CD14-positive monocyte (primary cell): ENCODE measurements around the gene ZNF710. TPM values are rescaled to one million over a fixed set of nuclear protein-coding genes. Genes with fewer than 3 reads are reported as not detected.

Experiments
- DNase-seq, 3 donors: peaks; one replicate each; pipeline ENCODE4 v3.0.0-alpha.2; 2011 to 2022
- H2AFZ ChIP-seq: 2 replicates; pipeline ENCODE4 v1.6.0; 2012; ENCODE audit warnings: mild to moderate bottlenecking, low read depth, low read length, inconsistent platforms; ENCODE audit not compliant: insufficient read depth, poor library complexity, severe bottlenecking
- H3K27ac ChIP-seq, 2 donors: 1 replicate in 1 of 2; 2 replicates in 1 of 2; pipeline ENCODE4 v1.5.1; 2012 to 2013; ENCODE audit warnings: low read length in 2 of 2, control low read depth in 1 of 2, inconsistent platforms in 1 of 2, low read depth in 1 of 2, mild to moderate bottlenecking in 1 of 2
- H3K27me3 ChIP-seq, 2 donors: one replicate each; pipeline versions ENCODE4 v1.6.0 to v1.6.1; 2011 to 2013; ENCODE audit warnings: low read length in 2 of 2; ENCODE audit not compliant: control insufficient read depth in 2 of 2, insufficient read depth in 2 of 2
- H3K36me3 ChIP-seq, 2 donors: replicated peaks in 1 of 2; 1 replicate in 1 of 2; 2 replicates in 1 of 2; pipeline versions ENCODE4 v1.5.1 to v1.6.1; 2012 to 2013; ENCODE audit warnings: low read length in 2 of 2, control low read depth in 1 of 2, inconsistent platforms in 1 of 2, mild to moderate bottlenecking in 1 of 2; ENCODE audit not compliant: insufficient read depth in 2 of 2, control insufficient read depth in 1 of 2
- H3K4me1 ChIP-seq, 2 donors: 1 replicate in 1 of 2; 2 replicates in 1 of 2; pipeline versions ENCODE4 v1.5.1 to v1.6.1; 2012 to 2013; ENCODE audit warnings: low read length in 2 of 2, control low read depth in 1 of 2, inconsistent platforms in 1 of 2, mild to moderate bottlenecking in 1 of 2, moderate library complexity in 1 of 2; ENCODE audit not compliant: insufficient read depth in 2 of 2, control insufficient read depth in 1 of 2
- H3K4me2 ChIP-seq: replicated peaks from 2 replicates; pipeline ENCODE3; 2012; ENCODE audit warnings: low read length, moderate library complexity, mild to moderate bottlenecking; ENCODE audit not compliant: poor library complexity, severe bottlenecking; ENCODE audit errors: extremely low read depth
- H3K4me3 ChIP-seq, 3 experiments: fragments of 200-600 bp in 1 of 3; sonication (generic) in 1 of 3; replicated peaks in 1 of 3; 1 replicate in 2 of 3; 2 replicates in 1 of 3; pipeline ENCODE4 v1.5.1; 2011 to 2013; ENCODE audit warnings: low read length in 3 of 3, mild to moderate bottlenecking in 3 of 3, control low read depth in 2 of 3, low read depth in 2 of 3, inconsistent platforms in 1 of 3, moderate library complexity in 1 of 3
- H3K79me2 ChIP-seq: 2 replicates; pipeline ENCODE4 v1.6.0; 2012; ENCODE audit warnings: mild to moderate bottlenecking, control low read depth, inconsistent platforms, low read length, moderate library complexity; ENCODE audit not compliant: insufficient read depth
- H3K9ac ChIP-seq: 2 replicates; pipeline ENCODE4 v1.6.0; 2017; ENCODE audit warnings: low read length, mild to moderate bottlenecking; ENCODE audit not compliant: insufficient read depth, poor library complexity, severe bottlenecking
- H3K9me3 ChIP-seq, 2 donors: replicated peaks in 1 of 2; 1 replicate in 1 of 2; 2 replicates in 1 of 2; pipeline versions ENCODE4 v1.5.1 to v1.6.1; 2012 to 2013; ENCODE audit warnings: low read length in 2 of 2, control low read depth in 1 of 2; ENCODE audit not compliant: control insufficient read depth in 1 of 2, insufficient read depth in 1 of 2
- H4K20me1 ChIP-seq: 2 replicates; pipeline ENCODE4 v1.6.0; 2012; ENCODE audit warnings: mild to moderate bottlenecking, low read length, control low read depth, moderate library complexity; ENCODE audit not compliant: insufficient read depth
- H3K27ac Mint-ChIP-seq, 7 donors: one replicate each; pipeline ENCODE4 v1.8.0; 2020; ENCODE audit warnings: mild to moderate bottlenecking in 7 of 7, mixed read lengths in 7 of 7, moderate library complexity in 6 of 7, inconsistent platforms in 2 of 7
- H3K27me3 Mint-ChIP-seq, 3 donors: one replicate each; pipeline ENCODE4 v1.8.0; 2021 to 2022; ENCODE audit warnings: low read depth in 3 of 3, mild to moderate bottlenecking in 3 of 3, mixed read lengths in 3 of 3, moderate library complexity in 3 of 3, inconsistent platforms in 1 of 3
- H3K36me3 Mint-ChIP-seq, 2 donors: one replicate each; pipeline ENCODE4 v1.8.0; 2020; ENCODE audit warnings: mixed read lengths in 2 of 2, inconsistent platforms in 1 of 2, mild to moderate bottlenecking in 1 of 2
- H3K4me1 Mint-ChIP-seq: one replicate; pipeline ENCODE4 v1.8.0; 2020; ENCODE audit warnings: mild to moderate bottlenecking, mixed read lengths
- H3K4me3 Mint-ChIP-seq, 2 donors: one replicate each; pipeline ENCODE4 v1.8.0; 2020; ENCODE audit warnings: mild to moderate bottlenecking in 2 of 2, mixed read lengths in 2 of 2, moderate library complexity in 1 of 2
- H3K9me3 Mint-ChIP-seq, 7 donors: one replicate each; pipeline ENCODE4 v1.8.0; 2020 to 2022; ENCODE audit warnings: mixed read lengths in 7 of 7, mild to moderate bottlenecking in 6 of 7, moderate library complexity in 6 of 7, inconsistent platforms in 2 of 7
- CTCF ChIP-seq: fragments of 200-600 bp; IDR thresholded peaks from one replicate; pipeline ENCODE4 v1.8.0; 2022; ENCODE audit warnings: antibody characterized with exemption, mild to moderate bottlenecking
- WGBS: methylation state at CpG from one replicate; pipeline ENCODE4 v1.1.5; 2013; ENCODE audit warnings: missing lambda C conversion rate; ENCODE audit not compliant: insufficient coverage; 5-methylcytosine and 5-hydroxymethylcytosine counted together
- intact Hi-C, 2 donors: fragments of 100-400 bp; cut with micrococcal nuclease; formaldehyde crosslinking; loops; one replicate each; pipeline versions ENCODE4 v1.15.0 to v1.15.1; 2023
- polyA plus RNA-seq, 3 donors: library from polyadenylated mRNA; depleted of rRNA in 1 of 3; unstranded in 2 of 3; stranded (reverse) in 1 of 3; fragments of 300-500 nt in 2 of 3; fragments of >200 nt in 1 of 3; fragmentation: Illumina TruSeq in 2 of 3; gene quantifications; 1 replicate in 2 of 3; 2 replicates in 1 of 3; pipeline ENCODE4 v1.2.3, GENCODE V29; 2012 to 2021

ZNF710 gene
- polyA plus RNA-seq, 3 donors: 3.4 to 45.6 (median 4.8) TPM

- H3K4me1 ChIP-seq: peaks cover 82 to 99% of the 10 kb centered on the region in 2 donors
- peak overlapping the region in 1 of 3 experiments; percentile 67 for H3K4me3 ChIP-seq
- peaks cover 30 to 59% of the 10 kb centered on the region in 2 donors for H3K36me3 Mint-ChIP-seq
- TF ChIP-seq CTCF: no peak
- H3K9me3 ChIP-seq: no peaks in the 10 kb centered on the region
- peak overlapping the region; percentile 90 to 96 (median 93) for H3K27ac Mint-ChIP-seq
- WGBS: 90% methylated on average over 6 of the region's 10 CpGs
- intact Hi-C loops: no loop called here
- peak overlapping the region; percentile 73 for H3K4me2 ChIP-seq
- peaks cover 90% of the 10 kb centered on the region for H3K4me1 Mint-ChIP-seq
- no peaks in the 10 kb centered on the region for H4K20me1 ChIP-seq
- H3K9me3 Mint-ChIP-seq: peaks cover 0 to 1% (median 0%) of the 10 kb centered on the region in 7 donors
- H3K27ac ChIP-seq: peak overlapping the region; percentile 86 to 87
- H3K4me3 Mint-ChIP-seq: peak overlapping the region; percentile 69 to 80
- peaks cover 0 to 5% (median 3%) of the 10 kb centered on the region in 3 donors for H3K27me3 Mint-ChIP-seq
- peaks cover 100% of the 10 kb centered on the region for H3K79me2 ChIP-seq
- no peak for DNase-seq
- no peaks in the 10 kb centered on the region for H3K27me3 ChIP-seq
- H3K36me3 ChIP-seq: peaks cover 2 to 12% of the 10 kb centered on the region in 2 donors
- H2AFZ ChIP-seq: no peak overlapping the region
- peak overlapping the region; percentile 60 for H3K9ac ChIP-seq
Observed at GRCh38 chr15:90020936-90021507, 19.9 kb downstream of the ZNF710 start.

DNA sequence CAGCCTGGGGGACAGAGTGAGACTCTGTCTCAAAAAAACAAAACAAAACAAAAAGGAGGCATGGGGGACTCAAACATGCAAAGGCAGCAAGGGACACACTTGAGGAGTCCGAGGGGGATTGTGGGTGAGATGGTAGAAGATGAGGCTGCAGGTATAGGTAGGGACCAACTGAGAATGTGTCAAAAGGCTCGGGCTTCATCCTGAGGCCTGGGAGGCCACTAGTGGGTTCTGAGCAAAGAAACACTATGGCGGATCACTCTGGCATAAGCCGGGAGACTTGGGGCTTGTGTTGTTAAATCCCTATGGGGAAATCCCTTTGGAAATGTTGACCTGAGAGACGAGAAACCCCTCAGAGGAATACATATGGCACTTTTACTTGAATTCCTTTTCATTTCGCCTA is 21.2 kb downstream of the ZNF710 start:
- Mint-ChIP-seq H3K27ac (peak overlapping the region in 5 of 7 donors; percentile 57 to 80 (median 71)), H3K9me3 (peaks cover 0 to 1% (median 0%) of the 10 kb centered on the region in 7 donors), H3K4me3 (no peak overlapping the region), H3K4me1 (peaks cover 79% of the 10 kb centered on the region), H3K36me3 (peaks cover 27 to 51% of the 10 kb centered on the region in 2 donors), H3K27me3 (peaks cover 0 to 5% (median 3%) of the 10 kb centered on the region in 3 donors)
- Histone ChIP-seq H3K4me3 (no peak overlapping the region), H3K9me3 (no peaks in the 10 kb centered on the region), H3K79me2 (peaks cover 100% of the 10 kb centered on the region), H4K20me1 (no peaks in the 10 kb centered on the region), H3K4me1 (peaks cover 69 to 87% of the 10 kb centered on the region in 2 donors), H3K27ac (no peak overlapping the region), H3K4me2 (no peak overlapping the region), H3K27me3 (no peaks in the 10 kb centered on the region), H3K9ac (no peak overlapping the region), H2AFZ (no peak overlapping the region), H3K36me3 (peaks cover 2 to 12% of the 10 kb centered on the region in 2 donors)
- intact Hi-C loops: no loop called here
- no peak for DNase-seq
- no peak for TF ChIP-seq CTCF
- WGBS: 100% methylated on average over 4 of the region's 6 CpGs
